Heart left ventricle (tissue), 13 donors: ENCODE results near the gene DOLPP1.

ENCODE experiments used
- POLR2A ChIP-seq, 2 donors: fragments of 450-650 bp; IDR thresholded peaks; one replicate each; pipeline ENCODE4 v1.6.1; 2017; ENCODE audit warnings: antibody characterized with exemption in 2 of 2, mild to moderate bottlenecking in 2 of 2, moderate library complexity in 2 of 2
- TF ChIP-seq, protein P1 (sequence below), 12 donors: fragments of 200-600 bp; sonication (generic) in 4 of 12; IDR thresholded peaks; one replicate each; pipeline versions ENCODE4 v1.5.0 to v1.8.0; 2018 to 2022; ENCODE audit warnings: antibody characterized with exemption in 12 of 12, mild to moderate bottlenecking in 5 of 12
- donor health status: ischemic (EF 13 %, LVEDD 7.1; RV severe dilation, severe dysfunction).
- donor health status: DM: no; HTN: yes; CAD: no.
- donor health status: DM: no; HTN: no; CAD: no.
- donor health status: ischemic (EF 25% LVEDD 6.9; RV normal size, moderate dysfunction).
- donor health status: ischemic (EF 25% LVEDD 5.7; RV mildly dilated, moderate dysfunction).
- donor health status: ischemic (EF 35%, LVEDD 5.7; RV mildly dilated, moderate dysfunction).
- donor health status: nonischemic (EF 11% LVEDD 7.7; RV severe dilation, severe dysfunction).
- donor health status: DM: yes; HTN: yes; CAD: no.
- donor health status: PGD.
- donor health status: ischemic (EF 29% LVEDD 5.4; RV normal size, mild dysfunction).
- donor health status: nonischemic (EF 23%, LVEDD 6.1; RV moderate dilation, normal function).

DNA sequence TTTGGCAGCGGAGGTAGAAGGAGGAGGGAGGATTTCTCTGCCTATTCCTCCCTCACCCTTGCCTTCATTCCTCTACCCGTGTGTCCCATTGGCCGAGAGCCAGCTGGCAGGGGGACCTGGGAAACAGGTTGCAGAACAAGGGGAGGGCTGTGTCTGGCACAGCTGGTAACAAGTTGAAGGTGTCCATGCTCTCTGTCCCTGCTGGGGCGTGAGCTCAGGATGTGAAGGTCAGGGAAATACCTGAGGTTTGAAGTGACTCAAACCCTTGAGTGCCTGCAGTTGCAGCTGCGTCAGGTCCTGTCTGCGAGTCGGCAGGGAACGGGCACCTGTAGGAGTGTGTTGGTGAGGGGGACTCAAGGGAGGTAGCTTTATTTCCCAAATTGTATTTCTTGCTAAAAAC is 28.3 kb upstream of the DOLPP1 start:
- TF ChIP-seq, protein P1, sequence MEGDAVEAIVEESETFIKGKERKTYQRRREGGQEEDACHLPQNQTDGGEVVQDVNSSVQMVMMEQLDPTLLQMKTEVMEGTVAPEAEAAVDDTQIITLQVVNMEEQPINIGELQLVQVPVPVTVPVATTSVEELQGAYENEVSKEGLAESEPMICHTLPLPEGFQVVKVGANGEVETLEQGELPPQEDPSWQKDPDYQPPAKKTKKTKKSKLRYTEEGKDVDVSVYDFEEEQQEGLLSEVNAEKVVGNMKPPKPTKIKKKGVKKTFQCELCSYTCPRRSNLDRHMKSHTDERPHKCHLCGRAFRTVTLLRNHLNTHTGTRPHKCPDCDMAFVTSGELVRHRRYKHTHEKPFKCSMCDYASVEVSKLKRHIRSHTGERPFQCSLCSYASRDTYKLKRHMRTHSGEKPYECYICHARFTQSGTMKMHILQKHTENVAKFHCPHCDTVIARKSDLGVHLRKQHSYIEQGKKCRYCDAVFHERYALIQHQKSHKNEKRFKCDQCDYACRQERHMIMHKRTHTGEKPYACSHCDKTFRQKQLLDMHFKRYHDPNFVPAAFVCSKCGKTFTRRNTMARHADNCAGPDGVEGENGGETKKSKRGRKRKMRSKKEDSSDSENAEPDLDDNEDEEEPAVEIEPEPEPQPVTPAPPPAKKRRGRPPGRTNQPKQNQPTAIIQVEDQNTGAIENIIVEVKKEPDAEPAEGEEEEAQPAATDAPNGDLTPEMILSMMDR (IDR thresholded peaks at IDR 0.05) = no peak
- no peak for TF ChIP-seq POLR2A (IDR thresholded peaks at IDR 0.05)
